Ishikawa (cell line): ENCODE results near the gene GCH1.

Experiments
- CEBPB ChIP-seq: IDR thresholded peaks from 2 replicates; pipeline ENCODE4 v1.6.1; 2012
- CREB1 ChIP-seq: IDR thresholded peaks from 2 replicates; pipeline ENCODE4 v1.6.1; 2012; ENCODE audit warnings: low read depth
- EP300 ChIP-seq: IDR thresholded peaks from 2 replicates; pipeline ENCODE4 v1.6.1; 2012; ENCODE audit warnings: borderline replicate concordance
- NFIC ChIP-seq: IDR thresholded peaks from 2 replicates; pipeline ENCODE4 v1.6.1; 2012
- RAD21 ChIP-seq: IDR thresholded peaks from 2 replicates; pipeline ENCODE4 v1.6.1; 2012; ENCODE audit warnings: low read depth
- TAF1 ChIP-seq: IDR thresholded peaks from 2 replicates; pipeline ENCODE4 v1.6.1; 2012; ENCODE audit warnings: low read depth, mild to moderate bottlenecking
- USF1 ChIP-seq: IDR thresholded peaks from 2 replicates; pipeline ENCODE4 v1.6.1; 2012
- YY1 ChIP-seq: IDR thresholded peaks from 2 replicates; pipeline ENCODE4 v1.6.1; 2012; ENCODE audit warnings: low read depth
- TF ChIP-seq, protein P1 (sequence below): IDR thresholded peaks from 2 replicates; pipeline ENCODE4 v1.6.1; 2012
- TF ChIP-seq, protein P2 (sequence below): IDR thresholded peaks from 2 replicates; pipeline ENCODE4 v1.6.1; 2012; ENCODE audit warnings: low read depth, mild to moderate bottlenecking

- TF ChIP-seq YY1 (no peak), TAF1 (no peak), USF1 (no peak), RAD21 (no peak), CEBPB (no peak), EP300 (no peak), CREB1 (no peak), NFIC (no peak)
- TF ChIP-seq, protein P1, sequence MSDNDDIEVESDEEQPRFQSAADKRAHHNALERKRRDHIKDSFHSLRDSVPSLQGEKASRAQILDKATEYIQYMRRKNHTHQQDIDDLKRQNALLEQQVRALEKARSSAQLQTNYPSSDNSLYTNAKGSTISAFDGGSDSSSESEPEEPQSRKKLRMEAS = no peak
- TF ChIP-seq, protein P2, sequence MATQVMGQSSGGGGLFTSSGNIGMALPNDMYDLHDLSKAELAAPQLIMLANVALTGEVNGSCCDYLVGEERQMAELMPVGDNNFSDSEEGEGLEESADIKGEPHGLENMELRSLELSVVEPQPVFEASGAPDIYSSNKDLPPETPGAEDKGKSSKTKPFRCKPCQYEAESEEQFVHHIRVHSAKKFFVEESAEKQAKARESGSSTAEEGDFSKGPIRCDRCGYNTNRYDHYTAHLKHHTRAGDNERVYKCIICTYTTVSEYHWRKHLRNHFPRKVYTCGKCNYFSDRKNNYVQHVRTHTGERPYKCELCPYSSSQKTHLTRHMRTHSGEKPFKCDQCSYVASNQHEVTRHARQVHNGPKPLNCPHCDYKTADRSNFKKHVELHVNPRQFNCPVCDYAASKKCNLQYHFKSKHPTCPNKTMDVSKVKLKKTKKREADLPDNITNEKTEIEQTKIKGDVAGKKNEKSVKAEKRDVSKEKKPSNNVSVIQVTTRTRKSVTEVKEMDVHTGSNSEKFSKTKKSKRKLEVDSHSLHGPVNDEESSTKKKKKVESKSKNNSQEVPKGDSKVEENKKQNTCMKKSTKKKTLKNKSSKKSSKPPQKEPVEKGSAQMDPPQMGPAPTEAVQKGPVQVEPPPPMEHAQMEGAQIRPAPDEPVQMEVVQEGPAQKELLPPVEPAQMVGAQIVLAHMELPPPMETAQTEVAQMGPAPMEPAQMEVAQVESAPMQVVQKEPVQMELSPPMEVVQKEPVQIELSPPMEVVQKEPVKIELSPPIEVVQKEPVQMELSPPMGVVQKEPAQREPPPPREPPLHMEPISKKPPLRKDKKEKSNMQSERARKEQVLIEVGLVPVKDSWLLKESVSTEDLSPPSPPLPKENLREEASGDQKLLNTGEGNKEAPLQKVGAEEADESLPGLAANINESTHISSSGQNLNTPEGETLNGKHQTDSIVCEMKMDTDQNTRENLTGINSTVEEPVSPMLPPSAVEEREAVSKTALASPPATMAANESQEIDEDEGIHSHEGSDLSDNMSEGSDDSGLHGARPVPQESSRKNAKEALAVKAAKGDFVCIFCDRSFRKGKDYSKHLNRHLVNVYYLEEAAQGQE = no peak
These were observed 5.6 kb upstream of the GCH1 start for GRCh38 chr14:54908190-54908589.
